H9 (cell line): ENCODE results near the gene DPF3. TPM values are rescaled to one million over a fixed set of nuclear protein-coding genes. Genes with fewer than 3 reads are reported as not detected.

ENCODE experiments used
- DNase-seq: peaks from one replicate; pipeline ENCODE4 v3.0.0-alpha.2; 2017
- H2AFZ ChIP-seq: one replicate; pipeline ENCODE4 v1.6.1; 2013; ENCODE audit warnings: mild to moderate bottlenecking, low read length, control low read depth, moderate library complexity
- H2AK5ac ChIP-seq: 2 replicates; pipeline ENCODE4 v1.6.1; 2013; ENCODE audit warnings: low read length, control low read depth, mixed read lengths; ENCODE audit not compliant: insufficient read length
- H2BK120ac ChIP-seq: one replicate; pipeline ENCODE4 v1.6.1; 2013; ENCODE audit warnings: low read depth, mild to moderate bottlenecking, low read length, control low read depth, inconsistent platforms; ENCODE audit not compliant: poor library complexity, severe bottlenecking
- H2BK12ac ChIP-seq: 2 replicates; pipeline ENCODE4 v1.6.1; 2013; ENCODE audit warnings: low read length, control low read depth, mixed read lengths, low read depth; ENCODE audit not compliant: insufficient read length
- H2BK15ac ChIP-seq: 2 replicates; pipeline ENCODE4 v1.6.1; 2013; ENCODE audit warnings: low read depth, low read length, control low read depth
- H2BK20ac ChIP-seq: one replicate; pipeline ENCODE4 v1.6.1; 2013; ENCODE audit warnings: low read depth, mild to moderate bottlenecking, low read length, control low read depth, inconsistent platforms; ENCODE audit not compliant: poor library complexity, severe bottlenecking
- H2BK5ac ChIP-seq: 2 replicates; pipeline ENCODE4 v1.6.1; 2013; ENCODE audit warnings: low read length, control low read depth, mixed read lengths; ENCODE audit not compliant: insufficient read length
- H3K14ac ChIP-seq: 2 replicates; pipeline ENCODE4 v1.6.1; 2013; ENCODE audit warnings: low read length, control low read depth; ENCODE audit not compliant: insufficient read depth
- H3K18ac ChIP-seq: 2 replicates; pipeline ENCODE4 v1.6.1; 2013; ENCODE audit warnings: low read depth, mild to moderate bottlenecking, mixed read lengths, low read length, control low read depth; ENCODE audit not compliant: insufficient read length
- H3K23ac ChIP-seq: 2 replicates; pipeline ENCODE4 v1.6.1; 2013; ENCODE audit warnings: low read length, control low read depth, mixed read lengths, low read depth; ENCODE audit not compliant: insufficient read length
- H3K23me2 ChIP-seq: 2 replicates; pipeline ENCODE4 v1.6.1; 2013; ENCODE audit warnings: low read depth, mild to moderate bottlenecking, mixed read lengths, low read length, control low read depth; ENCODE audit not compliant: insufficient read length, poor library complexity, severe bottlenecking
- H3K27ac ChIP-seq: 2 replicates; pipeline ENCODE4 v1.5.1; 2013; ENCODE audit warnings: low read length, control low read depth, mixed read lengths, low read depth; ENCODE audit not compliant: insufficient read length
- H3K27me3 ChIP-seq: 2 replicates; pipeline ENCODE4 v1.6.1; 2013; ENCODE audit warnings: low read length, control low read depth, inconsistent platforms; ENCODE audit not compliant: insufficient read depth
- H3K4ac ChIP-seq: 2 replicates; pipeline ENCODE4 v1.6.1; 2013; ENCODE audit warnings: low read depth, mild to moderate bottlenecking, control low read depth, inconsistent platforms, low read length, moderate library complexity
- H3K4me1 ChIP-seq: 2 replicates; pipeline ENCODE4 v1.6.1; 2013; ENCODE audit warnings: low read length, control low read depth, inconsistent platforms; ENCODE audit not compliant: insufficient read depth
- H3K4me2 ChIP-seq: 2 replicates; pipeline ENCODE4 v1.6.1; 2013; ENCODE audit warnings: low read length, control low read depth, mixed read lengths; ENCODE audit not compliant: insufficient read length, insufficient read depth
- H3K56ac ChIP-seq: 2 replicates; pipeline ENCODE4 v1.6.1; 2013; ENCODE audit warnings: low read depth, mild to moderate bottlenecking, mixed read lengths, low read length, control low read depth; ENCODE audit not compliant: insufficient read length
- H3K79me1 ChIP-seq: 2 replicates; pipeline ENCODE4 v1.6.1; 2013; ENCODE audit warnings: low read depth, mild to moderate bottlenecking, moderate library complexity, low read length, control low read depth, inconsistent platforms; ENCODE audit not compliant: insufficient read depth, poor library complexity, severe bottlenecking
- H3K79me2 ChIP-seq: 2 replicates; pipeline ENCODE4 v1.6.1; 2013; ENCODE audit warnings: low read length, control low read depth, inconsistent platforms; ENCODE audit not compliant: insufficient read depth
- H3K9ac ChIP-seq: 2 replicates; pipeline ENCODE4 v1.6.1; 2013; ENCODE audit warnings: low read length, control low read depth, mixed read lengths; ENCODE audit not compliant: insufficient read length; ENCODE audit errors: extremely low read depth
- H3K9me3 ChIP-seq: one replicate; pipeline ENCODE4 v1.6.1; 2013; ENCODE audit warnings: low read depth, low read length, inconsistent platforms; ENCODE audit not compliant: control insufficient read depth
- H3T11ph ChIP-seq: one replicate; pipeline ENCODE4 v1.6.1; 2013; ENCODE audit warnings: mild to moderate bottlenecking, low read length, control low read depth, inconsistent platforms
- H4K20me1 ChIP-seq: one replicate; pipeline ENCODE4 v1.6.1; 2013; ENCODE audit not compliant: control insufficient read depth, insufficient read length, insufficient read depth
- H4K5ac ChIP-seq: 2 replicates; pipeline ENCODE4 v1.6.1; 2013; ENCODE audit warnings: low read depth, mild to moderate bottlenecking, mixed read lengths, low read length, control low read depth; ENCODE audit not compliant: insufficient read length
- H4K8ac ChIP-seq: replicated peaks from 2 replicates; pipeline ENCODE4 v1.6.1; 2013; ENCODE audit warnings: low read length, control low read depth, mixed read lengths, low read depth; ENCODE audit not compliant: insufficient read length
- H4K91ac ChIP-seq: 2 replicates; pipeline ENCODE4 v1.6.1; 2013; ENCODE audit warnings: low read depth, mild to moderate bottlenecking, moderate library complexity, mixed read lengths, low read length, control low read depth; ENCODE audit not compliant: insufficient read length
- H3K27ac Mint-ChIP-seq, 3 experiments: 2 replicates in 2 of 3; 3 replicates in 1 of 3; pipeline ENCODE4 v1.8.0; 2020 to 2021; ENCODE audit warnings: mixed read lengths in 3 of 3, mild to moderate bottlenecking in 1 of 3, moderate library complexity in 1 of 3
- H3K27me3 Mint-ChIP-seq: 2 replicates; pipeline ENCODE4 v1.8.0; 2021; ENCODE audit warnings: low read depth, mild to moderate bottlenecking, moderate library complexity, mixed read lengths
- H3K36me3 Mint-ChIP-seq, 3 experiments: 2 replicates in 2 of 3; 3 replicates in 1 of 3; pipeline ENCODE4 v1.8.0; 2020 to 2021; ENCODE audit warnings: low read depth in 3 of 3, mixed read lengths in 3 of 3; ENCODE audit not compliant: insufficient read depth in 1 of 3
- H3K4me1 Mint-ChIP-seq, 2 experiments: 2 replicates each; pipeline ENCODE4 v1.8.0; 2020; ENCODE audit warnings: mixed read lengths in 2 of 2
- H3K4me3 Mint-ChIP-seq, 2 experiments: 2 replicates in 1 of 2; 3 replicates in 1 of 2; pipeline ENCODE4 v1.8.0; 2020 to 2021; ENCODE audit warnings: mild to moderate bottlenecking in 2 of 2, mixed read lengths in 2 of 2, moderate library complexity in 1 of 2
- H3K9me3 Mint-ChIP-seq, 2 experiments: 2 replicates in 1 of 2; 3 replicates in 1 of 2; pipeline ENCODE4 v1.8.0; 2020; ENCODE audit warnings: mild to moderate bottlenecking in 2 of 2, mixed read lengths in 2 of 2, moderate library complexity in 1 of 2
- CTCF ChIP-seq: fragments of 200-600 bp; sonication (generic); conservative IDR thresholded peaks from 3 replicates; pipeline ENCODE4 v1.8.0; 2021; ENCODE audit warnings: antibody characterized with exemption, mild to moderate bottlenecking
- WGBS: extraction: QIAGEN DNeasy Blood & Tissue Kit; methylation state at CpG from one replicate; pipeline ENCODE4 v1.1.7; 2013; ENCODE audit warnings: missing lambda C conversion rate, low lambda C conversion rate, mixed read lengths; ENCODE audit not compliant: insufficient read length; ENCODE audit errors: extremely low coverage; 5-methylcytosine and 5-hydroxymethylcytosine counted together
- total RNA-seq: library from RNA; stranded (reverse); gene quantifications from 2 replicates; pipeline ENCODE4 v1.2.1, GENCODE V29; 2021

Gene DPF3
- total RNA-seq, 1 experiment from 2014 or later, result not detected

- Histone ChIP-seq H2AK5ac (no peak overlapping the region), H2BK12ac (no peak overlapping the region), H3K79me2 (no peaks in the 10 kb centered on the region), H2BK120ac (no peak overlapping the region), H3K56ac (no peak overlapping the region), H3K23ac (no peak overlapping the region), H3K9me3 (no peaks in the 10 kb centered on the region), H3K18ac (no peak overlapping the region), H3K9ac (no peak overlapping the region), H3K27ac (no peak overlapping the region), H4K20me1 (no peaks in the 10 kb centered on the region), H4K8ac (no peak overlapping the region), H3K14ac (peak overlapping the region; percentile 41; the same call in 1 of the 2 replicates), H3K4me1 (peaks cover 2% of the 10 kb centered on the region; the same call in 1 of the 2 replicates), H2AFZ (no peak overlapping the region), H4K5ac (no peak overlapping the region), H3K23me2 (no peaks in the 10 kb centered on the region), H2BK5ac (no peak overlapping the region), H3K4ac (no peak overlapping the region), H3T11ph (no peak overlapping the region), H3K79me1 (no peaks in the 10 kb centered on the region), H2BK20ac (no peak overlapping the region), H4K91ac (no peak overlapping the region), H3K4me2 (no peak overlapping the region), H2BK15ac (no peak overlapping the region), H3K27me3 (no peaks in the 10 kb centered on the region)
- TF ChIP-seq CTCF, result no peak
- peaks cover 9 to 23% of the 10 kb centered on the region in 2 experiments for H3K4me1 Mint-ChIP-seq
- H3K4me3 Mint-ChIP-seq, result no peak overlapping the region
- peaks cover 5% of the 10 kb centered on the region in 2 experiments; a peak in 4 of 5 replicates for H3K9me3 Mint-ChIP-seq
- H3K36me3 Mint-ChIP-seq, result peaks cover 0 to 4% (median 1%) of the 10 kb centered on the region in 3 experiments; a peak in 4 of 7 replicates
- peak overlapping the region in 1 of 3 experiments; percentile 37; a peak in 1 of 7 replicates for H3K27ac Mint-ChIP-seq
- H3K27me3 Mint-ChIP-seq, result peaks cover 2% of the 10 kb centered on the region; the same call in 1 of the 2 replicates
- peak; percentile 35 for DNase-seq
- no CpG with 5 or more reads among the region's 15 CpGs for WGBS
Observed at GRCh38 chr14:72688990-72689671, 204.8 kb downstream of the DPF3 start.
